Spleen (tissue), 7 donors: ENCODE measurements around the gene LAMTOR2.
A peak's percentile ranks its signal among the peaks of the same experiment; 100 is the strongest.

Experiments
- POLR2A ChIP-seq, 3 donors: fragments of 450-650 bp; IDR thresholded peaks; one replicate each; pipeline ENCODE4 v1.5.1; 2017; ENCODE audit warnings: antibody characterized with exemption in 3 of 3, mild to moderate bottlenecking in 1 of 3
- POLR2AphosphoS5 ChIP-seq, 3 donors: sonication (generic); formaldehyde crosslinking; IDR thresholded peaks; one replicate each; pipeline ENCODE4 v1.5.1; 2017; ENCODE audit warnings: antibody characterized with exemption in 3 of 3
- TF ChIP-seq, protein P1 (sequence below), 11 experiments: fragments of 200-600 bp in 7 of 11; fragments of 450-650 bp in 4 of 11; sonication (generic) in 4 of 11; IDR thresholded peaks in 8 of 11; conservative IDR thresholded peaks in 3 of 11; 1 replicate in 7 of 11; 2 replicates in 4 of 11; pipeline versions ENCODE4 v1.4.0 to v1.8.0; 2016 to 2021; ENCODE audit warnings: antibody characterized with exemption in 11 of 11, inconsistent platforms in 4 of 11, mild to moderate bottlenecking in 1 of 11
- donor health status: DM: no; HTN: no; CAD: no; lungs with moderate emphysema.
- donor health status: DM: no; HTN: no; CAD: no.
- donor health status: DM: no; HTN: no; CAD: no.

DNA sequence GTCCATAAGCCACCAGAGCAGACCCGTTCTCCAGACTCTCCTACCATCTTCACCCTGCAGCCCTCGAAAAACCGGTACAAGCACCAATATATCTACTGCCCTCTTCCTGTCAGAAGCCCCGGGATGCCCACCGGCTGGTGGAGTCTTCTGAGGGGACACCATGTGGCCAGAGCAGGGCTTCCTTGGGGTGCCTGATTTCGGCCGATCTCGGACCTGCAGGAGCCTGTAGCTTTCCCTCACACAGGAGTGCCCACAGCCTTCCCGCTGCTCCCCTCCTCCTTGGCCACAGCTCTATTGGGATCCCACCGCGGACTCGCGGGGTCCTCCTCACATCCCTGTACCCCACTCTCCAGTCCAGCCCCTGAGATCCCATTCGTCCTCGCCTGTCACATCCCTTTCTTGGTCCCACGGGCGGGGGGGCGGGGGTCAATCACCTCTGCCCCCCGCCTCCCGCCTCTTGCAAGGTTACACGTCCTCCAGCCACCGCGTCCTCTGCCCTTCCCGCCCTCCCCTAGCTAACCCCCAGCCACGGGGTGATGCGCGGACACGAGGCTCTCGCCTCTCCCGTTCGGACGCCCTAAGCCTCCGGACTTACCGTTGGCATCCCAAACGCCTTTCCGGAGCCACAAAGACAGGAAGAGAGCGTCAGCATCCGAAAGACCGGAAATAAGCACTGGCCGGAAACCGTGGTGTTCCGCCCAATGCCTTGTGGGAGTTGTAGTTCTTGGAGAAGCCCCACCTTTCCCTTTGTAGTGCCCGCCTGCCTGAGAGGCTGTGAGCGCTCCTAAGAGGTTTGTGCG is 34.1 kb upstream of the LAMTOR2 start, which contains the start of gene SSR2:
- TF ChIP-seq, protein P1, sequence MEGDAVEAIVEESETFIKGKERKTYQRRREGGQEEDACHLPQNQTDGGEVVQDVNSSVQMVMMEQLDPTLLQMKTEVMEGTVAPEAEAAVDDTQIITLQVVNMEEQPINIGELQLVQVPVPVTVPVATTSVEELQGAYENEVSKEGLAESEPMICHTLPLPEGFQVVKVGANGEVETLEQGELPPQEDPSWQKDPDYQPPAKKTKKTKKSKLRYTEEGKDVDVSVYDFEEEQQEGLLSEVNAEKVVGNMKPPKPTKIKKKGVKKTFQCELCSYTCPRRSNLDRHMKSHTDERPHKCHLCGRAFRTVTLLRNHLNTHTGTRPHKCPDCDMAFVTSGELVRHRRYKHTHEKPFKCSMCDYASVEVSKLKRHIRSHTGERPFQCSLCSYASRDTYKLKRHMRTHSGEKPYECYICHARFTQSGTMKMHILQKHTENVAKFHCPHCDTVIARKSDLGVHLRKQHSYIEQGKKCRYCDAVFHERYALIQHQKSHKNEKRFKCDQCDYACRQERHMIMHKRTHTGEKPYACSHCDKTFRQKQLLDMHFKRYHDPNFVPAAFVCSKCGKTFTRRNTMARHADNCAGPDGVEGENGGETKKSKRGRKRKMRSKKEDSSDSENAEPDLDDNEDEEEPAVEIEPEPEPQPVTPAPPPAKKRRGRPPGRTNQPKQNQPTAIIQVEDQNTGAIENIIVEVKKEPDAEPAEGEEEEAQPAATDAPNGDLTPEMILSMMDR (IDR thresholded peaks at IDR 0.05 in 8 of 11, conservative IDR thresholded peaks at IDR 0.05 in 3 of 11) = peak in 1 of 11 experiments; percentile 18
- TF ChIP-seq POLR2AphosphoS5 (IDR thresholded peaks at IDR 0.05) (peak; percentile 85 to 95 (median 88)), POLR2A (IDR thresholded peaks at IDR 0.05) (no peak)
